RWPE2 (cell line): ENCODE data around the gene PTPRD.

Experiments
- ATAC-seq: fragments of 200-7000 bp; cut with Tn5 transposase; 3 replicates; pipeline ENCODE4 v1.9.1; 2021; ENCODE audit warnings: low read depth
- DNase-seq: peaks from one replicate; pipeline ENCODE4 v3.0.0-alpha.2; 2020; ENCODE audit warnings: low spot score
- H3K27ac ChIP-seq: fragments of 450-650 bp; 2 replicates; pipeline ENCODE4 v1.5.1; 2017; ENCODE audit warnings: mild to moderate bottlenecking; ENCODE audit not compliant: poor library complexity, severe bottlenecking
- H3K27me3 ChIP-seq: fragments of 250-450 bp; sonication (Bioruptor Pico); 2 replicates; pipeline ENCODE4 v1.5.1; 2021; ENCODE audit warnings: mild to moderate bottlenecking, moderate library complexity; ENCODE audit not compliant: insufficient read depth, poor library complexity, severe bottlenecking
- H3K36me3 ChIP-seq: fragments of 250-450 bp; sonication (Bioruptor Pico); 2 replicates; pipeline ENCODE4 v1.5.1; 2020; ENCODE audit warnings: low read depth, mild to moderate bottlenecking, moderate library complexity
- H3K4me1 ChIP-seq: fragments of 250-450 bp; sonication (Bioruptor Pico); 2 replicates; pipeline ENCODE4 v1.5.1; 2021; ENCODE audit warnings: mild to moderate bottlenecking, moderate library complexity; ENCODE audit not compliant: insufficient read depth, poor library complexity, severe bottlenecking
- H3K4me3 ChIP-seq: fragments of 250-450 bp; sonication (Bioruptor Pico); 2 replicates; pipeline ENCODE4 v1.5.1; 2021; ENCODE audit warnings: mild to moderate bottlenecking, moderate library complexity; ENCODE audit not compliant: severe bottlenecking
- H3K9me3 ChIP-seq: fragments of 250-450 bp; sonication (Bioruptor Pico); 2 replicates; pipeline ENCODE4 v1.5.1; 2021; ENCODE audit warnings: mild to moderate bottlenecking, moderate library complexity; ENCODE audit not compliant: severe bottlenecking
- TF ChIP-seq, protein P1 (sequence below): fragments of 450-650 bp; IDR thresholded peaks from one replicate; pipeline ENCODE4 v1.5.1; 2017; ENCODE audit warnings: mild to moderate bottlenecking, moderate library complexity; ENCODE audit not compliant: poor library complexity, severe bottlenecking

PTPRD gene

DNA sequence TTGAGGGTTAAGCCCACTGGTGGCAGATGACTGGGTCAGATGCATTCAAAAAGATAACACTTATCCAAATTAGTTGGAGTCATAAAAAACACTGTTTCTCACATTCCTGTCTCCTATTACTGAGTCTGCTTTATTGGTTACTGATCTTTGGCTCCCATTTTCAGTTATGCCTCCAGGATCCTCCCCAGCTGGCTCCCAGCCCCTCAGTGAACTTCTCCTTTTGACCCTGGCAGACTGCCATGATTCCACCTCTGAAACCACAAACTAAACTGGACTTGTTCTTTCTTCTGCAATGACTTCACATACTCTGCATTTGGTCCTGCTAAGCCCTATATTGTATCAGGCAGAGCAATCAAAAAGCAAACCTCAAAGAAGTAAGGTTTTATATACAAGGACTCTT, 1952.4 kb downstream of the PTPRD start:
- no peak overlapping the region for H3K4me3 ChIP-seq
- H3K27me3 ChIP-seq: no peaks in the 10 kb centered on the region
- TF ChIP-seq, protein P1, sequence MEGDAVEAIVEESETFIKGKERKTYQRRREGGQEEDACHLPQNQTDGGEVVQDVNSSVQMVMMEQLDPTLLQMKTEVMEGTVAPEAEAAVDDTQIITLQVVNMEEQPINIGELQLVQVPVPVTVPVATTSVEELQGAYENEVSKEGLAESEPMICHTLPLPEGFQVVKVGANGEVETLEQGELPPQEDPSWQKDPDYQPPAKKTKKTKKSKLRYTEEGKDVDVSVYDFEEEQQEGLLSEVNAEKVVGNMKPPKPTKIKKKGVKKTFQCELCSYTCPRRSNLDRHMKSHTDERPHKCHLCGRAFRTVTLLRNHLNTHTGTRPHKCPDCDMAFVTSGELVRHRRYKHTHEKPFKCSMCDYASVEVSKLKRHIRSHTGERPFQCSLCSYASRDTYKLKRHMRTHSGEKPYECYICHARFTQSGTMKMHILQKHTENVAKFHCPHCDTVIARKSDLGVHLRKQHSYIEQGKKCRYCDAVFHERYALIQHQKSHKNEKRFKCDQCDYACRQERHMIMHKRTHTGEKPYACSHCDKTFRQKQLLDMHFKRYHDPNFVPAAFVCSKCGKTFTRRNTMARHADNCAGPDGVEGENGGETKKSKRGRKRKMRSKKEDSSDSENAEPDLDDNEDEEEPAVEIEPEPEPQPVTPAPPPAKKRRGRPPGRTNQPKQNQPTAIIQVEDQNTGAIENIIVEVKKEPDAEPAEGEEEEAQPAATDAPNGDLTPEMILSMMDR: no peak
- ATAC-seq (no peak), DNase-seq (no peak)
- no peaks in the 10 kb centered on the region for H3K4me1 ChIP-seq
- H3K27ac ChIP-seq: no peak overlapping the region
- no peaks in the 10 kb centered on the region for H3K36me3 ChIP-seq
- H3K9me3 ChIP-seq: no peaks in the 10 kb centered on the region

DNA sequence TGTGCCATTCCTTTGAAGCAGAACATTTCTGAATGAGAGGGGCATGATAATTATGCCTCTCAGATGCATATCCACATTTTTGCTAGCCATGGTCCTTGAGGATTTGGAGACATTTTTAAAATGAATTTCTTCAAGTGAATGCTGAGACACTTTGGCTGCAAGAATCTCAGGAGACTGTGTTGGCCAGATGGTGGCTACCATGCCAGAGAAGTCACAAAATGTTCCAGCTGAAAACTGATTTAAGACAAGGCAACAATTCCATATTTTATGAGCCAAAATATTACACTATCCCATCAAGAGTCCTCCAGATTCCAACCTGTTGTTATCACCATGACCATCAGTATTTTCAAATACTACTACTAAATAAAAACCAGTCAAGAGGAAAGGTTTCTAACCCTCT, 1953.7 kb downstream of the PTPRD start:
- ATAC-seq: no peak
- TF ChIP-seq, protein P1: no peak
- Histone ChIP-seq H3K27ac (no peak overlapping the region), H3K9me3 (no peaks in the 10 kb centered on the region), H3K4me3 (no peak overlapping the region), H3K4me1 (no peaks in the 10 kb centered on the region), H3K36me3 (no peaks in the 10 kb centered on the region), H3K27me3 (no peaks in the 10 kb centered on the region)
- no peak for DNase-seq

DNA sequence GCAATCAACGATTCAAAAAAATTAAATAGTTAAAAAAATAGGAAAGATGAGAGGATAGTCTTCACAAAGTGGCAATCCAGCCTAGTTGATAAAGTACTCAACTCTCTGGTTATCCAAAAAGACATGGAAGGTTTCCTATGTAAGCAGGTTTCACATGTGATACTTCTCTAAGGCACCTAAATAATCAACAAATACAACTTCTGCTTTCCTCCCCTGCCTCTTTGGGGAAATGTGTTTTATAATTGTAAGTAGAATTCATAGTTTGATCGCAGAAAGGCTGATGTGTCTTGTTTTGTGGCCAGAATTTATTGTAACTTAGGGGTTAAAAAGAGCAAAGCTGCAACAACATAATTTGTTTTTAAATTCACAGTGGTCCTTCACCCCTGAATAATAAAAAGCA, 1957.7 kb downstream of the PTPRD start:
- no peak for ATAC-seq
- no peak overlapping the region for H3K27ac ChIP-seq
- no peak overlapping the region for H3K4me3 ChIP-seq
- no peaks in the 10 kb centered on the region for H3K9me3 ChIP-seq
- H3K27me3 ChIP-seq: no peaks in the 10 kb centered on the region
- TF ChIP-seq, protein P1: no peak
- no peak for DNase-seq
- no peaks in the 10 kb centered on the region for H3K36me3 ChIP-seq
- H3K4me1 ChIP-seq: no peaks in the 10 kb centered on the region

DNA sequence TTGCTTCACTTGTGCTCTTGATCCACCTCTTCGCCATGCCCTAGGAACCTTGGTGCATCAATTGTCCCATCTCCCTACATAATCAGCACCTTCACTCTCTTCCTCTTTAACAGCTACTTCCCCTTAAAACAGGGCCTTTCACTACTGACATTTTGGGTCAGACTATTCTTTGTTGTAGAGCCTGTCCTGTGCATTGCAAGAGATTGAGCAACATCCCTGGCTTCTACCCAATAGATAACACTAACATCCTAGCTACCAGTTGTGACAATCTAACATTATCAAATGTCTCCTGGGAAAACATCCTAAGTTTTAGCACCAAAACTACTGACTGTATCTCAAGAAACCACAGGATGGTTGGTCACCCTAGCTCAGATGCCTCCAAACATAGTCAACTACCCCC, 1958.9 kb downstream of the PTPRD start:
- ATAC-seq (no peak), DNase-seq (no peak)
- TF ChIP-seq, protein P1: no peak
- no peaks in the 10 kb centered on the region for H3K36me3 ChIP-seq
- H3K4me1 ChIP-seq: no peaks in the 10 kb centered on the region
- no peak overlapping the region for H3K27ac ChIP-seq
- H3K4me3 ChIP-seq: no peak overlapping the region
- H3K9me3 ChIP-seq: no peaks in the 10 kb centered on the region
- H3K27me3 ChIP-seq: no peaks in the 10 kb centered on the region

DNA sequence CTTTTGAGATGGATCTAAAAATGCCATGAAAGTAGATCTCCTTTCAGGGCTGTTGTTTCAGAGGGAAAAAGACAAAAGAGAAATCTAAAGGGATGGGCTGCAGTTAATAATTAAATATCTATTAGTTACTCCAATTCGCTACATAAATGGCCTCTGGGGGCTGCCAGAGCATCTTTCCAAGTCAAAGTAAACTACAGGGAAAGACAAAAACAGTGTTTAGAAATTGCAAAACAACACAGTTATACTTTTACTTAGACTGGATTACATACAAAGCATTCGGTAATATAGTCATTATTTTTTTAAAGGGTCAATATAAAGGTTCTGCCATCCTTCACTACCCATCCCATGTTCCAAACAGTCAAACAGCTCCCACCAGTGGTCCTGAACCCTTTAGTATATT, 1959.7 kb downstream of the PTPRD start:
- H3K27ac ChIP-seq: no peak overlapping the region
- H3K36me3 ChIP-seq: no peaks in the 10 kb centered on the region
- no peaks in the 10 kb centered on the region for H3K4me1 ChIP-seq
- no peaks in the 10 kb centered on the region for H3K27me3 ChIP-seq
- H3K9me3 ChIP-seq: no peaks in the 10 kb centered on the region
- ATAC-seq: no peak
- DNase-seq: no peak
- no peak overlapping the region for H3K4me3 ChIP-seq
- TF ChIP-seq, protein P1: no peak
